ENCODE measurements around the gene PTAFR.

Gene PTAFR

DNA sequence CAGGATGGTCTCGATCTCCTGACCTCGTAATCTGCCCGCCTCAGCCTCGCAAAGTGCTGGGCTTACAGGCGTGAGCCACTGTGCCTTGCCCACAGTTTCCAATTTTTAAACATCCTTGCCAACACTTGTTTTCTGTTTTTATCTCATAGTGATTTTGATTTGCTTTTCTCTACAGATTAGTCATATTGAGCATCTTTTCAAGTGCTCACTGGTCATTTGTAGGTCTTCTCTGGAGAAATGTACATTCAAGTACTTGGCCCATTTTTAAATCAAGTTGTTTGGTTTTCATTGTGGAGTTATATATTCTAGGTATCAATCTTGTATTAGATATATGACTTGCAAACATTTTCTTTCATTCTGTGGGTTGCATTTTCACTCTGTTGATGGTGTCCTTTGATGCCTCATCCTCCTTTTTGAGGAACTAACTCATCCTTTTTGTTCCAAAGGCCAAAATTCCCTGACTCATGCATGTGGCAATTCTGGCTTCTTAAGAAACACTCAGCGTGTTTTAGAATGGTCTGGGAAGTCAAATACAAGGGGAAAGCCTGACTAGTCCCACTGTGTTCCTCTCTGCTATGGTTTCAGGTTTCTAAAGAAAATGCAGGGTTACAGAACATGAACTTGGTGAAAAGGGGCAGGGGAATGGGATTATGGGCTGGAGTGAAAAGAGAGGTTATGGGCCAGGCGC lies 37.3 kb downstream of the PTAFR start:
- Histone ChIP-seq H3K4me3 (no peak overlapping the region), H3K4me1 (no peaks in the 10 kb centered on the region), H3K9me3 (no peaks in the 10 kb centered on the region), H3K27ac (no peak overlapping the region), H3K36me3 (no peaks in the 10 kb centered on the region), H3K27me3 (peaks cover 0 to 7% of the 10 kb centered on the region in 2 donors)
- peak in 1 of 2 donors; percentile 34 for DNase-seq
- intact Hi-C loops (cut with DNase I; ENCODE audit: low total_unique reads): no loop called here
- no peak for TF ChIP-seq CTCF (IDR thresholded peaks at IDR 0.05)

- Histone ChIP-seq H3K27me3 (peaks cover 0 to 4% of the 10 kb centered on the region in 2 donors), H3K4me3 (no peak overlapping the region), H3K36me3 (no peaks in the 10 kb centered on the region), H3K9me3 (no peaks in the 10 kb centered on the region), H3K4me1 (no peaks in the 10 kb centered on the region), H3K27ac (no peak overlapping the region)
- intact Hi-C loops (cut with DNase I; ENCODE audit: low total_unique reads): no loop called here
- TF ChIP-seq CTCF (IDR thresholded peaks at IDR 0.05): no peak
- no peak for DNase-seq
Measured at GRCh38 chr1:28136922-28137613, 39.4 kb downstream of the PTAFR start.

DNA sequence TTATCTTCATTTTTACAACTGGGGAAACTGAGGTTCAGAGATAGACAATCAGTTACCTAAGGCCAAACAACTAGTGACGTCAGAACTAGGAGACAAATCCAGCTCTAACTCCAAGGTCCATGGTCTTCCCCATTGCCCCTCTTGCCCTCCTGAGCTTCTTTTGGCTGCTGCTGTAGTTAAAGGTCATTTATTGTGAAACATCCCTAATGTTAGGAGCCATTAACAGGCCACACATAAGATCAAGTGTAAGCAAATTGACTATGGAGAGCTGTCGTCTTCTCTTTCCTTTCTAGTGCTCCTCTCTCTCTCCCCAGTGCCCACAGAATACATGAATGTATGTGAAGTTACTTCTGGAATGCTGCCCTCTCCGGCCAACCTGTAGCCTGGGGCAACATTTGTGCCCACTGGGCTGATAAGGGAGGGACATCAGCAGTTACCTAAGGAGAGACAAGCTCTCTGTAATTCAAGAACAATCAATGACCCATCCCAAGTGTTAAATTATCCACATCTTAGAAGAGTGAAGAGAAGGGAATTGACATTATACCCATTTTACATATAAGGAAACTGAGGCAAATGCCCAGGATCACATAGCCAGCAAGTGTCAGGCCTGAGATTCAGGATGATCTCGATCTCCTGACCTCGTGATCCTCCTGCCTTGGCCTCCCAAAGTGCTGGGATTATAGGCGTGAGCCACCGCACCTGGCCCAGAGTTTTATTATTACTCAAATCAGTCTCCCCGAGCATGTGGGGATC lies 40.1 kb downstream of the PTAFR start:
- Histone ChIP-seq H3K4me3 (no peak overlapping the region), H3K27me3 (peaks cover 0 to 4% of the 10 kb centered on the region in 2 donors), H3K9me3 (no peaks in the 10 kb centered on the region), H3K4me1 (no peaks in the 10 kb centered on the region), H3K36me3 (no peaks in the 10 kb centered on the region), H3K27ac (no peak overlapping the region)
- TF ChIP-seq CTCF (IDR thresholded peaks at IDR 0.05): no peak
- no peak for DNase-seq
- intact Hi-C loops (cut with DNase I; ENCODE audit: low total_unique reads): no loop called here

GRCh38 chr1:28135371-28136168 lies 40.9 kb downstream of the PTAFR start:
- no peaks in the 10 kb centered on the region for H3K36me3 ChIP-seq
- TF ChIP-seq CTCF (IDR thresholded peaks at IDR 0.05): no peak
- intact Hi-C loops (cut with DNase I; ENCODE audit: low total_unique reads): no loop called here
- peaks cover 0 to 4% of the 10 kb centered on the region in 2 donors for H3K27me3 ChIP-seq
- no peaks in the 10 kb centered on the region for H3K9me3 ChIP-seq
- peak in 1 of 2 donors; percentile 33 for DNase-seq
- no peaks in the 10 kb centered on the region for H3K4me1 ChIP-seq
- no peak overlapping the region for H3K4me3 ChIP-seq
- no peak overlapping the region for H3K27ac ChIP-seq

- H3K27me3 ChIP-seq: peaks cover 0 to 4% of the 10 kb centered on the region in 2 donors
- no peaks in the 10 kb centered on the region for H3K36me3 ChIP-seq
- no peak overlapping the region for H3K27ac ChIP-seq
- no peaks in the 10 kb centered on the region for H3K4me1 ChIP-seq
- no peak for DNase-seq
- TF ChIP-seq CTCF (IDR thresholded peaks at IDR 0.05): no peak
- intact Hi-C loops (cut with DNase I; ENCODE audit: low total_unique reads): no loop called here
- no peak overlapping the region for H3K4me3 ChIP-seq
- no peaks in the 10 kb centered on the region for H3K9me3 ChIP-seq
Measured at GRCh38 chr1:28134651-28135207, 41.8 kb downstream of the PTAFR start.
